HepG2 (cell line): ENCODE data around the gene ACSL3. TPM values are rescaled to one million over a fixed set of nuclear protein-coding genes. Genes with fewer than 3 reads are reported as not detected.

Experiments
- SMYD3 ChIP-seq: sonication (generic); formaldehyde crosslinking; IDR thresholded peaks from 2 replicates; pipeline ENCODE4 v1.8.1; 2023; ENCODE audit warnings: mild to moderate bottlenecking, missing genetic modification reagents
- ZFP37 ChIP-seq: sonication (generic); formaldehyde crosslinking; IDR thresholded peaks from 2 replicates; pipeline ENCODE4 v1.4.0; 2020; ENCODE audit warnings: missing genetic modification reagents, borderline replicate concordance
- ZMYM2 ChIP-seq: sonication (generic); formaldehyde crosslinking; IDR thresholded peaks from 2 replicates; pipeline ENCODE4 v1.8.0; 2022; ENCODE audit warnings: mild to moderate bottlenecking, missing genetic modification reagents
- ZNF446 ChIP-seq: sonication (generic); formaldehyde crosslinking; IDR thresholded peaks from 2 replicates; pipeline ENCODE4 v1.5.0; 2020; ENCODE audit warnings: mild to moderate bottlenecking, missing genetic modification reagents
- ZNF562 ChIP-seq: sonication (generic); formaldehyde crosslinking; IDR thresholded peaks from 2 replicates; pipeline ENCODE4 v1.8.0; 2022; ENCODE audit warnings: missing genetic modification reagents, borderline replicate concordance
- ZNF570 ChIP-seq: sonication (generic); formaldehyde crosslinking; IDR thresholded peaks from 2 replicates; pipeline ENCODE4 v1.4.0; 2020; ENCODE audit warnings: mild to moderate bottlenecking, missing genetic modification reagents, borderline replicate concordance
- ZZZ3 ChIP-seq: sonication (generic); formaldehyde crosslinking; IDR thresholded peaks from 2 replicates; pipeline ENCODE4 v1.4.0; 2020; ENCODE audit warnings: missing genetic modification reagents, mild to moderate bottlenecking, borderline replicate concordance
- polyA plus RNA-seq, 8 experiments: library from polyadenylated mRNA; depleted of rRNA in 3 of 8; stranded (reverse) in 7 of 8; unstranded in 1 of 8; fragments of >200 nt; fragmentation: Illumina TruSeq in 4 of 8; extraction: Trizol in 4 of 8; gene quantifications; 2 replicates each; pipeline versions ENCODE4 v1.2.1 to v1.2.3, GENCODE V29; 2011 to 2016; ENCODE audit warnings: low read depth in 4 of 8, missing spikeins in 1 of 8, mixed read lengths in 1 of 8; ENCODE audit not compliant: insufficient read depth in 1 of 8
- total RNA-seq, 5 experiments: library from RNA; depleted of rRNA; stranded (reverse); fragments of >200 nt; fragmentation: Illumina TruSeq; extraction: Trizol; gene quantifications; 2 replicates each; pipeline ENCODE4 v1.2.3, GENCODE V29; 2016; ENCODE audit warnings: low read depth in 1 of 5
- TF ChIP-seq, protein P1 (sequence below): sonication (generic); formaldehyde crosslinking; IDR thresholded peaks from 2 replicates; pipeline ENCODE4 v1.4.0; 2020; ENCODE audit warnings: missing genetic modification reagents, mild to moderate bottlenecking, borderline replicate concordance
- TF ChIP-seq, protein P2 (sequence below): IDR thresholded peaks from 2 replicates; pipeline ENCODE4 v1.6.1; 2016
- TF ChIP-seq, protein P3 (sequence below): sonication (generic); formaldehyde crosslinking; IDR thresholded peaks from 2 replicates; pipeline ENCODE4 v1.5.1; 2020; ENCODE audit warnings: mild to moderate bottlenecking, missing genetic modification reagents

ACSL3 gene
- total and polyA plus RNA-seq, 2 of the 13 experiments (the other 11 are each of a cell fraction or from before 2014, with no cell fraction given), result 305 to 365 TPM

DNA sequence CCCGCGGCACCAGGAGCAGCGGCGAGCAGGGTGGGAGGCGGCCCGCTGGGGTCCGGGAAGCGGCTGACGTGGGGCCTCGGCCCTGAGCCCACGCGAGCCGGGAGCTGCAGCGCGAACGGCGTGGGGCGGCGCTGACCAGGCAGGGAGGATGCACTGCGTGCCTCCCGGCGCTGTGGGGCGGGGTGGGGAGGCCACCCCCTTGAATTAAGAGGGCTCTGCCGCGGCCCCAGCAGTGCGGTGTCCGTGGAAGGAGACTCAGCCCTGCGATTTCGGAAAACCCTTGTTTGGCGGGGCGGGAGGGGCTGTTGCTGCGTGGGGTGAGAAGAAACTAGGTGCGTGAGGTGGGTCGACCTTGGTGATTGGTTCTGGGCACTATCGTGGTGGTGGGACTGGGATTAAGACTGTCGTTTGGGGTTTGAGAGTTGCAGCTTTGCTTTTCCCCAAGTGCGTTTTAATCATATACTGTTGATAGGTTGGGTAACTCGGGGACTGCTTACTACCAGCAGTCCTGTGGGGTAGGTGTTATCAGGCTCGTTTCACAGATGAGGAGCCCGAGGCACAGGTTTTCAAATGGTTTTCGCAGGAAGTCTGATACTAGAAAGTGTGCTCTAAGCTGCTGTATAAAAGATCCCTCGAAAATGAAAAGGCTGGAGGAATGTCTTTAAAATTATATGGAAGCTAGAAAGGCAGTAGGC is 722 bp downstream of the ACSL3 start (continued):
- TF ChIP-seq, protein P1, sequence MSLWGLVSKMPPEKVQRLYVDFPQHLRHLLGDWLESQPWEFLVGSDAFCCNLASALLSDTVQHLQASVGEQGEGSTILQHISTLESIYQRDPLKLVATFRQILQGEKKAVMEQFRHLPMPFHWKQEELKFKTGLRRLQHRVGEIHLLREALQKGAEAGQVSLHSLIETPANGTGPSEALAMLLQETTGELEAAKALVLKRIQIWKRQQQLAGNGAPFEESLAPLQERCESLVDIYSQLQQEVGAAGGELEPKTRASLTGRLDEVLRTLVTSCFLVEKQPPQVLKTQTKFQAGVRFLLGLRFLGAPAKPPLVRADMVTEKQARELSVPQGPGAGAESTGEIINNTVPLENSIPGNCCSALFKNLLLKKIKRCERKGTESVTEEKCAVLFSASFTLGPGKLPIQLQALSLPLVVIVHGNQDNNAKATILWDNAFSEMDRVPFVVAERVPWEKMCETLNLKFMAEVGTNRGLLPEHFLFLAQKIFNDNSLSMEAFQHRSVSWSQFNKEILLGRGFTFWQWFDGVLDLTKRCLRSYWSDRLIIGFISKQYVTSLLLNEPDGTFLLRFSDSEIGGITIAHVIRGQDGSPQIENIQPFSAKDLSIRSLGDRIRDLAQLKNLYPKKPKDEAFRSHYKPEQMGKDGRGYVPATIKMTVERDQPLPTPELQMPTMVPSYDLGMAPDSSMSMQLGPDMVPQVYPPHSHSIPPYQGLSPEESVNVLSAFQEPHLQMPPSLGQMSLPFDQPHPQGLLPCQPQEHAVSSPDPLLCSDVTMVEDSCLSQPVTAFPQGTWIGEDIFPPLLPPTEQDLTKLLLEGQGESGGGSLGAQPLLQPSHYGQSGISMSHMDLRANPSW, result no peak
- TF ChIP-seq ZNF562 (CRISPR knock-in tag), result no peak
- no peak for TF ChIP-seq ZMYM2 (CRISPR knock-in tag)
- TF ChIP-seq, protein P2, sequence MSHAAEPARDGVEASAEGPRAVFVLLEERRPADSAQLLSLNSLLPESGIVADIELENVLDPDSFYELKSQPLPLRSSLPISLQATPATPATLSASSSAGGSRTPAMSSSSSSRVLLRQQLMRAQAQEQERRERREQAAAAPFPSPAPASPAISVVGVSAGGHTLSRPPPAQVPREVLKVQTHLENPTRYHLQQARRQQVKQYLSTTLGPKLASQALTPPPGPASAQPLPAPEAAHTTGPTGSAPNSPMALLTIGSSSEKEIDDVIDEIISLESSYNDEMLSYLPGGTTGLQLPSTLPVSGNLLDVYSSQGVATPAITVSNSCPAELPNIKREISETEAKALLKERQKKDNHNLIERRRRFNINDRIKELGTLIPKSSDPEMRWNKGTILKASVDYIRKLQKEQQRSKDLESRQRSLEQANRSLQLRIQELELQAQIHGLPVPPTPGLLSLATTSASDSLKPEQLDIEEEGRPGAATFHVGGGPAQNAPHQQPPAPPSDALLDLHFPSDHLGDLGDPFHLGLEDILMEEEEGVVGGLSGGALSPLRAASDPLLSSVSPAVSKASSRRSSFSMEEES (CRISPR knock-in tag), result no peak
- TF ChIP-seq ZNF446 (CRISPR knock-in tag), result peak; percentile 2; the same call in 1 of the 2 replicates
- TF ChIP-seq ZZZ3 (CRISPR knock-in tag), result 0 out of 2 replicates have a peak, but pooled peaks have one; percentile 1
- no peak for TF ChIP-seq ZNF570 (CRISPR knock-in tag)
- TF ChIP-seq SMYD3, result no peak
- TF ChIP-seq, protein P3, sequence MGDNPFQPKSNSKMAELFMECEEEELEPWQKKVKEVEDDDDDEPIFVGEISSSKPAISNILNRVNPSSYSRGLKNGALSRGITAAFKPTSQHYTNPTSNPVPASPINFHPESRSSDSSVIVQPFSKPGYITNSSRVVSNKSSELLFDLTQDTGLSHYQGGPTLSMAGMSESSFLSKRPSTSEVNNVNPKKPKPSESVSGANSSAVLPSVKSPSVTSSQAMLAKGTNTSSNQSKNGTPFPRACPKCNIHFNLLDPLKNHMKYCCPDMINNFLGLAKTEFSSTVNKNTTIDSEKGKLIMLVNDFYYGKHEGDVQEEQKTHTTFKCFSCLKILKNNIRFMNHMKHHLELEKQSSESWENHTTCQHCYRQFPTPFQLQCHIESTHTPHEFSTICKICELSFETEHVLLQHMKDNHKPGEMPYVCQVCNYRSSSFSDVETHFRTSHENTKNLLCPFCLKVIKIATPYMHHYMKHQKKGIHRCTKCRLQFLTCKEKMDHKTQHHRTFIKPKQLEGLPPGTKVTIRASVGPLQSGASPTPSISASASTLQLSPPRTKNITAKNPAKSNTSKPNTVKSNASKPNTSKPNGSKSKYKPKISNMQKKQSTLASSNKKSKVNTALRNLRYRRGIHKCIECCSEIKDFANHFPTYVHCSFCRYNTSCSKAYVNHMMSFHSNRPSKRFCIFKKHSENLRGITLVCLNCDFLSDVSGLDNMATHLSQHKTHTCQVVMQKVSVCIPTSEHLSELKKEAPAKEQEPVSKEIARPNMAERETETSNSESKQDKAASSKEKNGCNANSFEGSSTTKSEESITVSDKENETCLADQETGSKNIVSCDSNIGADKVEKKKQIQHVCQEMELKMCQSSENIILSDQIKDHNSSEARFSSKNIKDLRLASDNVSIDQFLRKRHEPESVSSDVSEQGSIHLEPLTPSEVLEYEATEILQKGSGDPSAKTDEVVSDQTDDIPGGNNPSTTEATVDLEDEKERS (CRISPR knock-in tag), result 0 out of 2 replicates have a peak, but pooled peaks have one; percentile 6
- no peak for TF ChIP-seq ZFP37 (CRISPR knock-in tag)
